GM19025 (cell line): Measurements from ENCODE around the gene TNFRSF11A.

ENCODE experiments used
- ATAC-seq: cut with Tn5 transposase; IDR thresholded peaks from one replicate; pipeline ENCODE4 v1.9.1; 2021; ENCODE audit warnings: mild to moderate bottlenecking, low read depth, moderate library complexity; ENCODE audit not compliant: unreplicated experiment

The TNFRSF11A gene

GRCh38 chr18:62324917-62325805 is at the start of gene TNFRSF11A:
Gene TNFRSF11A, plus strand, starts transcription at chr18:62325310. Its CDS starts 43 bp downstream, at chr18:62325353.
- peak; percentile 54 for ATAC-seq

- no peak for ATAC-seq
Measured at GRCh38 chr18:62277045-62277444, 48.1 kb upstream of the TNFRSF11A start.

GRCh38 chr18:62279561-62279960 is 45.5 kb upstream of the TNFRSF11A start:
- no peak for ATAC-seq

- no peak for ATAC-seq
Measured at GRCh38 chr18:62280058-62280457, 45.1 kb upstream of the TNFRSF11A start.

GRCh38 chr18:62280786-62281185 is 44.3 kb upstream of the TNFRSF11A start:
- no peak for ATAC-seq

GRCh38 chr18:62281684-62282083 is 43.4 kb upstream of the TNFRSF11A start:
- no peak for ATAC-seq

- no peak for ATAC-seq
Measured at GRCh38 chr18:62282188-62282629, 42.9 kb upstream of the TNFRSF11A start.

- ATAC-seq: no peak
Measured at GRCh38 chr18:62284637-62285036, 40.5 kb upstream of the TNFRSF11A start.

GRCh38 chr18:62285281-62285680 is 39.8 kb upstream of the TNFRSF11A start:
- no peak for ATAC-seq

- no peak for ATAC-seq
Measured at GRCh38 chr18:62287781-62288664, 37.1 kb upstream of the TNFRSF11A start.

- ATAC-seq: no peak
Measured at GRCh38 chr18:62288665-62289008, 36.5 kb upstream of the TNFRSF11A start.

- no peak for ATAC-seq
Measured at GRCh38 chr18:62289047-62289446, 36.1 kb upstream of the TNFRSF11A start.

GRCh38 chr18:62294073-62294472 is 31.0 kb upstream of the TNFRSF11A start:
- no peak for ATAC-seq

- ATAC-seq: no peak
Measured at GRCh38 chr18:62300359-62300963, 24.6 kb upstream of the TNFRSF11A start.

GRCh38 chr18:62301322-62301721 is 23.8 kb upstream of the TNFRSF11A start:
- no peak for ATAC-seq

GRCh38 chr18:62312851-62313250 is 12.3 kb upstream of the TNFRSF11A start:
- no peak for ATAC-seq

GRCh38 chr18:62318228-62319180 is 6.6 kb upstream of the TNFRSF11A start:
- ATAC-seq: no peak

- no peak for ATAC-seq
Measured at GRCh38 chr18:62321201-62321600, 3.9 kb upstream of the TNFRSF11A start.

GRCh38 chr18:62323483-62324180 is 1.5 kb upstream of the TNFRSF11A start:
- ATAC-seq: no peak
